OCI-LY7 (cell line): Measurements from ENCODE around the gene ABCC8. TPM values are rescaled to one million over a fixed set of nuclear protein-coding genes. Genes with fewer than 3 reads are reported as not detected.

ENCODE experiments used
- BruUV-seq: library from RNA; stranded (reverse); fragments of 400-500 nt; replicated peaks from 2 replicates; lab custom pipeline; 2021; lab: Mats Ljungman, UMichigan
- CTCF ChIA-PET: fragments of 300-600 bp; sonication (Branson Sonifier 250); formaldehyde crosslinking; loops from one replicate; lab custom pipeline; 2022; ENCODE audit warnings: antibody characterized with exemption; ENCODE audit not compliant: unreplicated experiment; lab: Charles Lee
- POLR2A ChIA-PET: fragments of 300-600 bp; sonication (Branson Sonifier 250); formaldehyde crosslinking; loops from one replicate; lab custom pipeline; 2022; ENCODE audit warnings: antibody characterized with exemption; lab: Charles Lee
- DNase-seq: peaks from one replicate; pipeline ENCODE4 v3.0.0-alpha.2; 2015; ENCODE audit warnings: low spot score
- H2AFZ ChIP-seq: fragments of 200-600 bp; sonication (generic), shearing (Covaris generic); 2 replicates; pipeline ENCODE4 v1.6.1; 2014; ENCODE audit warnings: mild to moderate bottlenecking, antibody characterized with exemption, low read length, moderate library complexity
- H3K27ac ChIP-seq: fragments of 200-600 bp; sonication (generic); 2 replicates; pipeline ENCODE4 v1.5.1; 2014; ENCODE audit warnings: mixed run types, low read depth, mild to moderate bottlenecking, moderate library complexity, low read length, inconsistent platforms; ENCODE audit not compliant: poor library complexity, severe bottlenecking
- H3K36me3 ChIP-seq: fragments of 200-600 bp; sonication (generic); 2 replicates; pipeline ENCODE4 v1.6.1; 2014; ENCODE audit warnings: mild to moderate bottlenecking, antibody characterized with exemption, low read length, moderate library complexity, mixed read lengths; ENCODE audit not compliant: insufficient read depth
- H3K4me1 ChIP-seq: fragments of 200-600 bp; sonication (generic); 2 replicates; pipeline ENCODE4 v1.5.1; 2014; ENCODE audit warnings: mild to moderate bottlenecking, low read length; ENCODE audit not compliant: insufficient read depth, poor library complexity, severe bottlenecking
- H3K4me2 ChIP-seq: fragments of 200-600 bp; sonication (generic); 2 replicates; pipeline ENCODE4 v1.6.1; 2014; ENCODE audit warnings: mild to moderate bottlenecking, low read length
- H3K4me3 ChIP-seq: fragments of 200-600 bp; sonication (generic); 2 replicates; pipeline ENCODE4 v1.5.1; 2014; ENCODE audit warnings: mild to moderate bottlenecking, low read depth, low read length; ENCODE audit not compliant: poor library complexity, severe bottlenecking
- H3K79me2 ChIP-seq: fragments of 200-600 bp; sonication (generic); 2 replicates; pipeline ENCODE4 v1.6.1; 2016; ENCODE audit warnings: low read depth, mild to moderate bottlenecking, low read length, moderate library complexity, mixed read lengths; ENCODE audit not compliant: insufficient read depth
- H3K9me2 ChIP-seq: fragments of 200-600 bp; sonication (generic); 2 replicates; pipeline ENCODE4 v1.6.1; 2016; ENCODE audit warnings: mild to moderate bottlenecking, low read length, mixed read lengths; ENCODE audit not compliant: insufficient read depth
- H3K9me3 ChIP-seq: fragments of 200-600 bp; sonication (generic); 2 replicates; pipeline ENCODE4 v1.6.1; 2014; ENCODE audit warnings: mild to moderate bottlenecking, mixed run types, low read length, mixed read lengths
- H4K20me1 ChIP-seq: fragments of 200-600 bp; sonication (generic); 2 replicates; pipeline ENCODE4 v1.6.1; 2014; ENCODE audit warnings: mild to moderate bottlenecking, antibody characterized with exemption, low read length, moderate library complexity, mixed read lengths; ENCODE audit not compliant: insufficient read depth
- EZH2phosphoT487 ChIP-seq: fragments of 200-600 bp; sonication (generic); IDR thresholded peaks from 2 replicates; pipeline ENCODE4 v1.6.1; 2018; ENCODE audit warnings: low read depth, borderline replicate concordance, mild to moderate bottlenecking, mixed run types, antibody characterized with exemption, low read length, moderate library complexity, mixed read lengths
- intact Hi-C: fragments of 100-400 bp; cut with micrococcal nuclease; formaldehyde crosslinking; loops from one replicate; pipeline ENCODE4 v1.10.0; 2022; ENCODE audit not compliant: unreplicated experiment
- total RNA-seq, 2 experiments: library from RNA; depleted of rRNA in 1 of 2; stranded (reverse); fragments of >200 nt in 1 of 2; shearing (Covaris generic) in 1 of 2; gene quantifications; 2 replicates each; pipeline ENCODE4 v1.2.3, GENCODE V29; 2014 to 2022
- TF ChIP-seq, protein P1 (sequence below): fragments of 200-600 bp; sonication (generic); conservative IDR thresholded peaks from 2 replicates; pipeline ENCODE4 v1.5.1; 2014; ENCODE audit warnings: mild to moderate bottlenecking, antibody characterized with exemption, low read length, moderate library complexity, mixed read lengths

ABCC8 gene
- total RNA-seq, 2 experiments from 2014 or later = not detected

GRCh38 chr11:17478070-17478469 is 1.4 kb upstream of the ABCC8 start:
- Histone ChIP-seq H3K9me2 (no peaks in the 10 kb centered on the region), H3K4me2 (no peak overlapping the region), H3K79me2 (no peaks in the 10 kb centered on the region), H3K9me3 (no peaks in the 10 kb centered on the region), H3K27ac (no peak overlapping the region), H2AFZ (no peak overlapping the region), H4K20me1 (no peaks in the 10 kb centered on the region), H3K4me1 (no peaks in the 10 kb centered on the region), H3K4me3 (no peak overlapping the region), H3K36me3 (no peaks in the 10 kb centered on the region)
- no TSS peak for BruUV-seq
- no peak for DNase-seq
- TF ChIP-seq EZH2phosphoT487 = no peak
- TF ChIP-seq, protein P1, sequence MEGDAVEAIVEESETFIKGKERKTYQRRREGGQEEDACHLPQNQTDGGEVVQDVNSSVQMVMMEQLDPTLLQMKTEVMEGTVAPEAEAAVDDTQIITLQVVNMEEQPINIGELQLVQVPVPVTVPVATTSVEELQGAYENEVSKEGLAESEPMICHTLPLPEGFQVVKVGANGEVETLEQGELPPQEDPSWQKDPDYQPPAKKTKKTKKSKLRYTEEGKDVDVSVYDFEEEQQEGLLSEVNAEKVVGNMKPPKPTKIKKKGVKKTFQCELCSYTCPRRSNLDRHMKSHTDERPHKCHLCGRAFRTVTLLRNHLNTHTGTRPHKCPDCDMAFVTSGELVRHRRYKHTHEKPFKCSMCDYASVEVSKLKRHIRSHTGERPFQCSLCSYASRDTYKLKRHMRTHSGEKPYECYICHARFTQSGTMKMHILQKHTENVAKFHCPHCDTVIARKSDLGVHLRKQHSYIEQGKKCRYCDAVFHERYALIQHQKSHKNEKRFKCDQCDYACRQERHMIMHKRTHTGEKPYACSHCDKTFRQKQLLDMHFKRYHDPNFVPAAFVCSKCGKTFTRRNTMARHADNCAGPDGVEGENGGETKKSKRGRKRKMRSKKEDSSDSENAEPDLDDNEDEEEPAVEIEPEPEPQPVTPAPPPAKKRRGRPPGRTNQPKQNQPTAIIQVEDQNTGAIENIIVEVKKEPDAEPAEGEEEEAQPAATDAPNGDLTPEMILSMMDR = no peak
- ChIA-PET POLR2A (no interaction called here), CTCF (no interaction called here)
- intact Hi-C loops = no loop called here

- CTCF ChIA-PET = no interaction called here
- no TSS peak for BruUV-seq
- intact Hi-C loops = no loop called here
These were observed 716 bp upstream of the ABCC8 start for GRCh38 chr11:17477361-17477760.

GRCh38 chr11:17477084-17477333 is 364 bp upstream of the ABCC8 start:
- intact Hi-C loops = no loop called here
- ChIA-PET POLR2A (no interaction called here), CTCF (no interaction called here)
- Histone ChIP-seq H3K9me3 (no peaks in the 10 kb centered on the region), H3K9me2 (no peaks in the 10 kb centered on the region), H3K27ac (no peak overlapping the region), H3K4me3 (no peak overlapping the region), H3K4me1 (no peaks in the 10 kb centered on the region), H3K79me2 (no peaks in the 10 kb centered on the region), H3K4me2 (no peak overlapping the region), H4K20me1 (no peaks in the 10 kb centered on the region), H3K36me3 (no peaks in the 10 kb centered on the region), H2AFZ (no peak overlapping the region)
- TF ChIP-seq, protein P1 = no peak
- no peak for TF ChIP-seq EZH2phosphoT487
- no peak for DNase-seq
- no TSS peak for BruUV-seq

More at GRCh38 chr11:17477361-17477760, 716 bp upstream of the ABCC8 start:
- POLR2A ChIA-PET = no interaction called here
- no peak overlapping the region for H3K4me3 ChIP-seq
- no peaks in the 10 kb centered on the region for H3K36me3 ChIP-seq
- no peak overlapping the region for H2AFZ ChIP-seq
- no peak overlapping the region for H3K27ac ChIP-seq
- H3K4me2 ChIP-seq = no peak overlapping the region
- no peak for DNase-seq
- H3K79me2 ChIP-seq = no peaks in the 10 kb centered on the region
- H4K20me1 ChIP-seq = no peaks in the 10 kb centered on the region
- H3K4me1 ChIP-seq = no peaks in the 10 kb centered on the region
- H3K9me2 ChIP-seq = no peaks in the 10 kb centered on the region
- TF ChIP-seq, protein P1 = no peak
- no peak for TF ChIP-seq EZH2phosphoT487
- H3K9me3 ChIP-seq = no peaks in the 10 kb centered on the region
